ENCODE measurements around the gene KLRC3.
"Not testable (repeated sequence)": the region's sequence is repeated elsewhere in the genome, so short reads cannot be mapped to it uniquely, and the experiment has no call there.

DNA sequence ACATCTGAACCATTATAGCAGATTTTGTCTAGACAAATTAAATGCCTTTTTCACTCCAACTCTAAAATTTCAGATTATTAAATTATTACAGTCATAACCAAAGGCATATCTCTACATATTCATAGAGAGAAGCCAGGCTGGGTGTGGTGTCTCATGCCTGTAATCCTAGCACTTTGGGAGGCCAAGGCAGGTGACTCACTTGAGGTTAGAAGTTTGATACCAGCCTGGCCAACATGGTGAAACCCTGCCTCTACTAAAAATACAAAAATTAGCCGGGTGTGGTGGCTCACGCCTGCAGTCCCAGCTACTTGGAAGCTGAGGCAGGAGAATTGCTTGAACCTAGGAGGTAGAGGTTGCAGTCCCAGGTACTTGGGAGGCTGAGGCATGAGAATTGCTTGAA is 41.7 kb downstream of the KLRC3 start:
- TF ChIP-seq, protein P1, sequence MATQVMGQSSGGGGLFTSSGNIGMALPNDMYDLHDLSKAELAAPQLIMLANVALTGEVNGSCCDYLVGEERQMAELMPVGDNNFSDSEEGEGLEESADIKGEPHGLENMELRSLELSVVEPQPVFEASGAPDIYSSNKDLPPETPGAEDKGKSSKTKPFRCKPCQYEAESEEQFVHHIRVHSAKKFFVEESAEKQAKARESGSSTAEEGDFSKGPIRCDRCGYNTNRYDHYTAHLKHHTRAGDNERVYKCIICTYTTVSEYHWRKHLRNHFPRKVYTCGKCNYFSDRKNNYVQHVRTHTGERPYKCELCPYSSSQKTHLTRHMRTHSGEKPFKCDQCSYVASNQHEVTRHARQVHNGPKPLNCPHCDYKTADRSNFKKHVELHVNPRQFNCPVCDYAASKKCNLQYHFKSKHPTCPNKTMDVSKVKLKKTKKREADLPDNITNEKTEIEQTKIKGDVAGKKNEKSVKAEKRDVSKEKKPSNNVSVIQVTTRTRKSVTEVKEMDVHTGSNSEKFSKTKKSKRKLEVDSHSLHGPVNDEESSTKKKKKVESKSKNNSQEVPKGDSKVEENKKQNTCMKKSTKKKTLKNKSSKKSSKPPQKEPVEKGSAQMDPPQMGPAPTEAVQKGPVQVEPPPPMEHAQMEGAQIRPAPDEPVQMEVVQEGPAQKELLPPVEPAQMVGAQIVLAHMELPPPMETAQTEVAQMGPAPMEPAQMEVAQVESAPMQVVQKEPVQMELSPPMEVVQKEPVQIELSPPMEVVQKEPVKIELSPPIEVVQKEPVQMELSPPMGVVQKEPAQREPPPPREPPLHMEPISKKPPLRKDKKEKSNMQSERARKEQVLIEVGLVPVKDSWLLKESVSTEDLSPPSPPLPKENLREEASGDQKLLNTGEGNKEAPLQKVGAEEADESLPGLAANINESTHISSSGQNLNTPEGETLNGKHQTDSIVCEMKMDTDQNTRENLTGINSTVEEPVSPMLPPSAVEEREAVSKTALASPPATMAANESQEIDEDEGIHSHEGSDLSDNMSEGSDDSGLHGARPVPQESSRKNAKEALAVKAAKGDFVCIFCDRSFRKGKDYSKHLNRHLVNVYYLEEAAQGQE (IDR thresholded peaks at IDR 0.05), result not testable (repeated sequence)
- TF ChIP-seq, protein P2, sequence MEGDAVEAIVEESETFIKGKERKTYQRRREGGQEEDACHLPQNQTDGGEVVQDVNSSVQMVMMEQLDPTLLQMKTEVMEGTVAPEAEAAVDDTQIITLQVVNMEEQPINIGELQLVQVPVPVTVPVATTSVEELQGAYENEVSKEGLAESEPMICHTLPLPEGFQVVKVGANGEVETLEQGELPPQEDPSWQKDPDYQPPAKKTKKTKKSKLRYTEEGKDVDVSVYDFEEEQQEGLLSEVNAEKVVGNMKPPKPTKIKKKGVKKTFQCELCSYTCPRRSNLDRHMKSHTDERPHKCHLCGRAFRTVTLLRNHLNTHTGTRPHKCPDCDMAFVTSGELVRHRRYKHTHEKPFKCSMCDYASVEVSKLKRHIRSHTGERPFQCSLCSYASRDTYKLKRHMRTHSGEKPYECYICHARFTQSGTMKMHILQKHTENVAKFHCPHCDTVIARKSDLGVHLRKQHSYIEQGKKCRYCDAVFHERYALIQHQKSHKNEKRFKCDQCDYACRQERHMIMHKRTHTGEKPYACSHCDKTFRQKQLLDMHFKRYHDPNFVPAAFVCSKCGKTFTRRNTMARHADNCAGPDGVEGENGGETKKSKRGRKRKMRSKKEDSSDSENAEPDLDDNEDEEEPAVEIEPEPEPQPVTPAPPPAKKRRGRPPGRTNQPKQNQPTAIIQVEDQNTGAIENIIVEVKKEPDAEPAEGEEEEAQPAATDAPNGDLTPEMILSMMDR (IDR thresholded peaks at IDR 0.05; ENCODE audit: low read depth, low read length, missing input control), result not testable (repeated sequence)
- TF ChIP-seq GABPA (IDR thresholded peaks at IDR 0.05 in 1 of 2, conservative IDR thresholded peaks at IDR 0.05 in 1 of 2); TAF1 (conservative IDR thresholded peaks at IDR 0.05); RAD21 (IDR thresholded peaks at IDR 0.05); SP1 (IDR thresholded peaks at IDR 0.05); JUND (IDR thresholded peaks at IDR 0.05); YY1 (IDR thresholded peaks at IDR 0.05); EGR1 (IDR thresholded peaks at IDR 0.05; ENCODE audit: low read depth in 2 of 2): not testable (repeated sequence)
- TF ChIP-seq, protein P3, sequence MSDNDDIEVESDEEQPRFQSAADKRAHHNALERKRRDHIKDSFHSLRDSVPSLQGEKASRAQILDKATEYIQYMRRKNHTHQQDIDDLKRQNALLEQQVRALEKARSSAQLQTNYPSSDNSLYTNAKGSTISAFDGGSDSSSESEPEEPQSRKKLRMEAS (IDR thresholded peaks at IDR 0.05), result not testable (repeated sequence)
- TF ChIP-seq, protein P4, sequence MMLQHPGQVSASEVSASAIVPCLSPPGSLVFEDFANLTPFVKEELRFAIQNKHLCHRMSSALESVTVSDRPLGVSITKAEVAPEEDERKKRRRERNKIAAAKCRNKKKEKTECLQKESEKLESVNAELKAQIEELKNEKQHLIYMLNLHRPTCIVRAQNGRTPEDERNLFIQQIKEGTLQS (IDR thresholded peaks at IDR 0.05), result not testable (repeated sequence)
- TF ChIP-seq, protein P5, sequence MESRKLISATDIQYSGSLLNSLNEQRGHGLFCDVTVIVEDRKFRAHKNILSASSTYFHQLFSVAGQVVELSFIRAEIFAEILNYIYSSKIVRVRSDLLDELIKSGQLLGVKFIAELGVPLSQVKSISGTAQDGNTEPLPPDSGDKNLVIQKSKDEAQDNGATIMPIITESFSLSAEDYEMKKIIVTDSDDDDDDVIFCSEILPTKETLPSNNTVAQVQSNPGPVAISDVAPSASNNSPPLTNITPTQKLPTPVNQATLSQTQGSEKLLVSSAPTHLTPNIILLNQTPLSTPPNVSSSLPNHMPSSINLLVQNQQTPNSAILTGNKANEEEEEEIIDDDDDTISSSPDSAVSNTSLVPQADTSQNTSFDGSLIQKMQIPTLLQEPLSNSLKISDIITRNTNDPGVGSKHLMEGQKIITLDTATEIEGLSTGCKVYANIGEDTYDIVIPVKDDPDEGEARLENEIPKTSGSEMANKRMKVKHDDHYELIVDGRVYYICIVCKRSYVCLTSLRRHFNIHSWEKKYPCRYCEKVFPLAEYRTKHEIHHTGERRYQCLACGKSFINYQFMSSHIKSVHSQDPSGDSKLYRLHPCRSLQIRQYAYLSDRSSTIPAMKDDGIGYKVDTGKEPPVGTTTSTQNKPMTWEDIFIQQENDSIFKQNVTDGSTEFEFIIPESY (IDR thresholded peaks at IDR 0.05), result not testable (repeated sequence)
